DMS153 (cell line): ENCODE data around the gene GNAI2.

Experiments used
- DNase-seq: peaks from one replicate; lab custom pipeline; 2025; lab: John Stamatoyannopoulos, UW

Gene GNAI2

DNA sequence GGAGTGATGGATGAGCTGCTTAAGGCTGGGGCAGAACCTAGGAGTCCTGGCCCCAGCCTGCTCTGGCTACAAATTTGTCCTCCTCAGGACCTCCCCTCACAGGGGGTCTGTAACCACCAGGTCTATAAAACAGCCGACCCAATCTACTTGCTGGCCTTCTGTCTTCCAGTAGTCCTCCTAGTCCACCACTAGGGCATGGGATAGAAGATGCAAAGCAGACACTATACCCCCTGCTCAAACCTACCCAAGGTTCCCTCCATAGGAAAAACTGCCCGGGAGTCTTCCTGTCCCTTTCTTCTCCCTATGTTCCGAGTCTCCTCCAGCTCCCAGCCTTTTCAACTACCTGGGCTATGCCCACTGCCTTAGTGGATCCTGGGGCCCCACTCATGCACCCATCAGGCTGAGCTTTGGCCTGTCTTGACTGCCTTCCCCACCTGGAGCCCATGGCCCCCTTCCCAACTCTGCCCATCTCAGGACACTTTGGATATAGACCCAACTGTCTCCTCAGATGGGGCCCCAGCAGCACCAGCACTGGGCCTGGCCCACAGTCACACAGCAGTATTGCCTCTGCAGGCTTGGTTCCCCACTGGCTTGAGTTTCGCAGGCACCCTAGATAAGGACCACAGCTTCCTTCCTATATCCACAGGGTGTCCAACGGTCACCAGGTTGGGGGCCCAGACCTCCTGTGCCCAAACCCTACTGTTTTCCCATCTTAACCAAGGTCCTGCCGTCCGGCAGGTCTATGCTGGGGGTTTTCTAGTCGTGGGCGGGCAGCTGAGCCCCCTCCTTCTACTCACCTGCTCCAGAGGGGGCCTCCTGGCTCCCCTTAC lies 62.1 kb downstream of the GNAI2 start:
- DNase-seq, result no peak

- DNase-seq, result peak; percentile 86
These were observed 63.0 kb downstream of the GNAI2 start, which contains the start of the genes HYAL3 and NAA80 for GRCh38 chr3:50298836-50299637. TSS of gene HYAL3 (minus strand) at chr3:50299405. CDS start at chr3:50295602, 3,803 bp downstream. TSS of gene NAA80 (minus strand) at chr3:50299405. CDS start at chr3:50297463, 1,942 bp downstream.

DNA sequence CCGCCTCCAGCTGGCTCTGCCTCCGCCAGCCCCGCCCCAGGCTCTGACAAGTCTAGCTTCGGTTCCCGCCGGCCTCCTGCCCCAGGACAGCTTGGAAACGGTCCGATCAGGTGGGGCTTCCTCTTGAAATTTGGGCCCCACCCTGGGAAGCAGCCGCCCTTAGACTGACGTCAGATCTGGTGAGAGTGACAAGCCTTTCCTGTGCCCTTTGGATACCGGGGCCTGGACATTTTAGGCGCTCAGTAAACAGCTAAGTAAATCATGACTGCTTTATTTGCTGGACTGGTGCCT lies 63.6 kb downstream of the GNAI2 start:
- no peak for DNase-seq

DNA sequence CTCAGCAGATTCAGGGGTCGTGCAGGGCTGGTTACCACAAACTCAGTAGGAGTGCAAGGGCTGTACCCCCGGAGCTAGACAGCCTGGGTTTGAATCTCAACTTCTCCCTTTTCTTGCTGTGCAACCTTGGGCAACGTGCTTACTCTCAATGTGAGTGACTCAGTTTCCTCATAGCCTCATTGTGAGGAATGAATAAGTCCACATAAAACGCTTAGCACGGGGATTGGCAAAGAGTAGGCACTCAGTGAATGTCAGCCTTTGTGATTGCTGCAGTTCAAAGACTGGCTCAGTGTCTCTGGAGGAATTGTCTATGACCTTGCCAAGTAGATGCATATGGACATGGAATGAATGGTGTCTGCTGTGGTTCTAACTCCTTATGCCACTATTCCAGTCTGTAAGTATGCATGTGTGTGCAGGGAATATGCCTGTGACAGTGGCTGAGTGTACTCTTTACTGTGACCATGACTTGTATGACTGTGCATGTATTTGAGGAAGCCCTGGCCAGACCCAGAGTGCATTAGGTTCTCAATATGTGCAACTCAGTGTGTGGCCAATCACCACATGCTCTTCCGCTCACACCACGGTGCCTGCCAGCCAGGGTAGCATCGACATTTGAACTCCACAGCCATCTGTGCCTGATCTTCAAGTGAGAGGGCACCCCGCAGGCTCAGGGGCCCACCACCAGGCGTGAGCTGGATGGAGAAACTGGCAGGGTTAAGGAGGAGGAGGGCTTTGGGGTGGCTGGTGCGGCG lies 64.1 kb downstream of the GNAI2 start:
- no peak for DNase-seq

DNA sequence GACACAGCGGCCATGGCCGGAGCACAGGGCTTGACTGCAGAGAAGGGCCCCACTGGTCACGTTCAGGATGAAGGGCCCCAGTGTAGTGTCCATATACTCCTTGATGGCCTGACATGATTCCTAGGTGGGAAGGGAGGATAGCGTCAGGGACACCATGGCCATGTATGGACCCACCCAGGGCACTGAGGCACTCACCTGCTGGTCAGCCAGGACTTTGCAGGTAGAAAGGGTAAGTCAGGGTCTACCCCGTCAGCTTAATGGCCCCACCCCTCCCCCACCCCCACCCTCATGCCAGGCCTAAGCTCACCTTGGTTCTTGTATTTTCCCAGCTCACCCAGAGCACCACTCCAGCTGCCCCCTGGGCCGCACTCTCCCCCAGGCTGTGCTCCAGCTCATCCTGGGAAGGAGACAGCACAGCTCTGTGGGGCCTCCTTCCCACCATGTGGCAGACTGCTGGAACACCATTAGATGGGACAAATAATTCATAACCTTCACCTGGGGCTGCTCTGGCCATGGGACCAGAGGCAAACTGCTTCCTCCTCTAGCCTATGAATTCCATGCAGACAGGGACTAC lies 64.8 kb downstream of the GNAI2 start:
- DNase-seq, result no peak

- no peak for DNase-seq
These were observed 66.3 kb downstream of the GNAI2 start for GRCh38 chr3:50302095-50303012.

GRCh38 chr3:50303013-50303815 lies 67.2 kb downstream of the GNAI2 start, which contains the start of gene HYAL1:
TSS of gene HYAL1 (minus strand) at chr3:50303574. CDS start at chr3:50302956, 618 bp downstream.
- DNase-seq, result no peak

DNA sequence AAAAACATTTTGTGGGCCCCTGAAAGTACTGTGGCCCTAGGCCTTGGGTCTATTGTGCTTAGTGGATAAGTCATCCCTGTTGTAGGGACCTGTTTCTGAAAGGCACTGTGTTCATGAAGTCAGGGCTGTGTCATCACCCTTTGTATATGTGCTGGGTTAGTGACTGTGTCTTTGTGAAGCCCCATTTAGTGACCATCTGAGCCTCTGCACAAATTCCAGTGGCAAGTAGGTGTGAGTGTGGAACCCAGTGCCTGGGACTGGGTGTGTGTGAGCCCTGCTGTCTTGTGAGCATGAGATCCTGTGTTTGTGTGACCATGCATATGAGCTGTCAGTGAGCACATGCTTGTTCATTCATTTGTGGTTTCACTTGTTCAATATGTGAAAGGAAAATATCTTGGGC lies 68.6 kb downstream of the GNAI2 start:
- no peak for DNase-seq
